ENCODE data around the gene MTCL1.

- TF ChIP-seq CTCF (conservative IDR thresholded peaks at IDR 0.05 in 1 of 2, IDR thresholded peaks at IDR 0.05 in 1 of 2; ENCODE audit: low read depth in 1 of 2, low read length in 2 of 2) (no peak), EZH2 (IDR thresholded peaks at IDR 0.05; ENCODE audit: low read length, missing control alignments) (no peak)
Observed at GRCh38 chr18:8876887-8877286, 171.5 kb downstream of the MTCL1 start.
